Activated gamma-delta T cell treated with anti-CD3 and anti-CD28 coated beads, Interleukin-2, amount 50 U/mL, for 16 hours (primary cell): ENCODE measurements around the gene CNIH1.
"Not testable (repeated sequence)": the region's sequence is repeated elsewhere in the genome, so short reads cannot be mapped to it uniquely, and the experiment has no call there.

Experiments used
- DNase-seq: peaks from one replicate; pipeline ENCODE4 v3.0.0-alpha.2; 2020; ENCODE audit warnings: low read depth

Gene CNIH1

GRCh38 chr14:54467280-54467679 is 26.1 kb upstream of the CNIH1 start:
- no peak for DNase-seq

- DNase-seq = no peak
These were observed 24.5 kb upstream of the CNIH1 start for GRCh38 chr14:54465654-54466053.

- DNase-seq = no peak
These were observed 20.9 kb upstream of the CNIH1 start for GRCh38 chr14:54462048-54462447.

- DNase-seq = no peak
These were observed 17.9 kb upstream of the CNIH1 start for GRCh38 chr14:54459106-54459505.

- DNase-seq = not testable (repeated sequence)
These were observed 17.4 kb upstream of the CNIH1 start for GRCh38 chr14:54458536-54458935.

- no peak for DNase-seq
These were observed 16.4 kb upstream of the CNIH1 start for GRCh38 chr14:54457609-54457996.

- DNase-seq = not testable (repeated sequence)
These were observed 15.8 kb upstream of the CNIH1 start for GRCh38 chr14:54456820-54457608.

DNA sequence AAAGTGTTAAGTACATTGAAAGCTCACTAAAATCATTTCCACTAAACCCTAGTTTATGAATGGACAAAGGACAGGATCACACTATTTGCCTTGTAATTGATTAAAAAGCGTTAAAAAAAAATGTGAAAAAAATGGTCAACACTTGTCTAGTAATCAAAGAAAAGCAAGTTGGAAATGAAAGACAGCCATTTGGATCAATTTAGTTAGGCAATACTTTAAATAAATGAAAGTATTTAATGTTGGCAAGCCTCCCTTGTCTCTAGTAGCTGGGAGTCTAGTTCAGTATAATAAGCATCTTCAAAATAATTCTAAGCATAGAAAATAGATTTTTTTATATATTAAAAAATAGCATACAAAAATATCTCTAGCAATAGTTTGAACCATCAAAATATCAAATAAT is 14.2 kb upstream of the CNIH1 start:
- no peak for DNase-seq

GRCh38 chr14:54453990-54454389 is 12.8 kb upstream of the CNIH1 start:
- DNase-seq = not testable (repeated sequence)

DNA sequence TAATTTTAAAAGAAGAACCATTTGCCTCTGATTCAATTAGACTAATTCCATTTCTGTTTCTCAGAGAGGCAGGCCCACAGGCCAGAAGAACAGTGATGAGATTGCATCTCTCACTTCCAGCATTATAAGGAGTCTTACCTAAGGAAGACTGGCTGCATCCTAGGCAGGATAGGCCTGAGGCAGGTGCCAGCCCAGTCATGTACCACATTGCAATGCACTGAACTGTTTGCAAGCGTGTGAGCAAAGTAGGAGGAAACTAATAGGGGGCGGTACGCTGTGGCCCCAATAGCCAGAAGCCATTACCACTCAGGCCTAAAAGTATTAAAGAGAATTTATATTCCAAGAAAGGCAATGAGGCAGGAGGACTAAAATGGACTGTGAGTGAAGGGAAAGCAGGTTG is 12.1 kb upstream of the CNIH1 start:
- DNase-seq = no peak

DNA sequence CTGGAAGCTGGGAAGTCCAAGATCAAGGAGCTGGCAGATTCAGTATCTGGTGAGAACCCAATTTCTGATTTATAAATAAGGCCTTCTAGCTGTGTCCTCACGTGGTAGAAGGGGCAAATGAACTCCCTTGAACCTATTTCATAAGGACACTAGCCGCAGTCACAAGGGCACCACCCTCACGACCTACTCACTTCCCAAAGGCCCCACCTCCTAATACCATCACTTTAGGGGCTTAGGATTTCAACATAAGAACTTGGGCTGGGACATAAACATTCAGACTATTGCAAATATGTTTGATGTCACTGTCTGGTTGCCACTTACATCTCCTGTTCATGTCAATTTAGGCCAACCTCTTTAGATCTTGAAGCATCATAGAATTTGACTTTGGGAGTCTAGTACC is 10.8 kb upstream of the CNIH1 start:
- DNase-seq = no peak

GRCh38 chr14:54451121-54451601 is 10.0 kb upstream of the CNIH1 start:
- DNase-seq = no peak

- DNase-seq = no peak
These were observed 9.4 kb upstream of the CNIH1 start for GRCh38 chr14:54450535-54450934.

GRCh38 chr14:54447231-54447692 is 6.1 kb upstream of the CNIH1 start:
- DNase-seq = no peak

DNA sequence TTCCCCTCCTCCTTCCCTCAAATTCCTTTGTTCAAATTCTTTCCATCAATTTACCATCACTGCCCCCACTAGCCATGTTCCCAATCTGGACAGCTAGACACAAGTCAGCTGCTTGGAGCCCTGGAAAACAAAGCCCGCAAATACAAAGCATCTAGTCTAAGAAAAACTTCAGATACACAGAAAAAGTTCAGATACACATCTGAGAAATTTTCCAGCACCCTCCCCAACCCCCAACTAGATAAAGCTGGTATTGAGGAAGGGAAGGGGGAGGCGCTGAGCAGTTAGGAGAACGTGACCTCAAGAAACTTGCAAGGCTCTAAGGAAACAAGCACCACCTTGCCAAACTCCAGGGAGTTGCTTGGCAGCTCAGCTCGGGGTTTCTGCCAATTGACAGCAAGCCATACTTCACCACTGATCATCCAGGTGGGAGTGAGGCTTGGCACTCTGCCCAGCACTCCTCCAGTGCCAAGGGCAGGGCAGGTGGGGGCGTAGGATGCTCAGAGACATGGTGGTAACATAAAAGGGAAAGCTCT is 5.1 kb upstream of the CNIH1 start:
- no peak for DNase-seq

DNA sequence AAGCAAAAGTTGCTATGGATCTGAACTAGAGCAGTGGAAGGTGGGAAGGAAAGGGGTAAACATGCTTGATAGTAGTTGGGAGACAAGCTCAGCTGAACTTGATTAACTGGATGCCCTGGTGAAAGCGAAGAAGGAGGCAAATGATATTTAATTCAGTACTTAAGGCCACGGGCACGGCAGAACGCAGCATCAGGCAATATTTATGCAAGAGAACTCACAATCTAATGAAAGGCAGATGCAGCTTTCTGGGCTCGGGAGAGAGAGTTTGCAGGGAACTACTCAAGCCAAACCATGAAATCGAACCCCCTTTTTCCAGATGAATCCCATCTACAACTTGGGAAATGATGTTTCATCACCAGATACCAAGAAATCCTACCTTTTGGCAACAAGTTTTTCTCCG is 3.5 kb upstream of the CNIH1 start:
- DNase-seq = no peak

DNA sequence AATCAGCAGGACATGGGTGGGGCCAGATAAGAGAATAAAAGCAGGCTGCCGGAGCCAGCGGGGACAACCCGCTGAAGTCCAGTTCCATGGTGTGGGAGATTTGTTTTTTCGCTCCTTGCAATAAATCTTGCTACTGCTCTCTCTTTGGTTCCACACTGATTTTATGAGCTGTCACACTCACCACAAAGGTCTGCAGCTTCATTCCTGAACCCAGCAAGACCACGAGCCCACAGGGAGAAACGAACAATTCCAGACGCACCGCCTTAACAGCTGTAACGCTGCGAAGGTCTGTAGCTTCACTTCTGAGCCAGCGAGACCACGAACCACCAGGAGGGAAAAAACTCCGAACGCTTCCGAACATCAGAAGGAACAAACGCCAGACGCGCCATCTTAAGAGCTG is 2.8 kb upstream of the CNIH1 start:
- no peak for DNase-seq

GRCh38 chr14:54442961-54443360 is 1.8 kb upstream of the CNIH1 start:
- DNase-seq = not testable (repeated sequence)

DNA sequence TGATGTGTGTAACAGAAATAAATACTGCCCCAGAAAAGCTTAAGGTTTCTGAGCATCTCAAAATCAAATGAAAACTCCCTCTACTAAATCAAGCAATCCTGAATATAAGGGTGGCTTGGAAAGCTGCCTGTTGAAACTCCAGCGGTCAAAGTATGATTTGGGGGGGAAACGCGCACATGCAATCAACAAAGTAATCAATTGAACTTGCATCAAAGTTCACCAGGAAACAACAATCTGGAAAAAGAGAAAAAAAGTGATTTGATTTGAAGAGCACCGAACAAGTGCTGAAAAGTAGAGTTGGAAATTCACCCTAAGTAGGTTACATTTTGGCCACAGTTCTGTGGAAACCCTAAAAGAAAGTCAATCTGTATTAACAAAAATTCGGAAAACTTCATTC is 700 bp downstream of the CNIH1 start:
- no peak for DNase-seq

DNA sequence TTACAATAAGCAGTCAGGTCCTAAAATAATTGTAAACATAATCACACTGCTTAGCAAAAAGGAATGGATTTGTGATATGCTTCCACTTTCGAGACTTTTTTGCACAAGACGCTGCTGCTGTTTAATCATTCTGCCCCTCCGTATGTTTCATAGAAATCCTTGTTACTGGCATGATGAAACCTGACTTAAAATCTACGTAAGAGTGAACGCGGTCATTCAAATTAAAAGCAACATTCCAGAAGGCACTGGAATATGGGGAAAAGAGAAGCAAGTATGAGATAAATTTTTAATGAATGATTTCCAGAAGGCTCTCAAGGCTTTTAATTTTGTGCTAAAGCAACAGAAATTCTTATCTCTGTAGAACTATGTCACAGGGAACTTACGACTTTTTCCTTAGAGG is 1.1 kb downstream of the CNIH1 start:
- no peak for DNase-seq

DNA sequence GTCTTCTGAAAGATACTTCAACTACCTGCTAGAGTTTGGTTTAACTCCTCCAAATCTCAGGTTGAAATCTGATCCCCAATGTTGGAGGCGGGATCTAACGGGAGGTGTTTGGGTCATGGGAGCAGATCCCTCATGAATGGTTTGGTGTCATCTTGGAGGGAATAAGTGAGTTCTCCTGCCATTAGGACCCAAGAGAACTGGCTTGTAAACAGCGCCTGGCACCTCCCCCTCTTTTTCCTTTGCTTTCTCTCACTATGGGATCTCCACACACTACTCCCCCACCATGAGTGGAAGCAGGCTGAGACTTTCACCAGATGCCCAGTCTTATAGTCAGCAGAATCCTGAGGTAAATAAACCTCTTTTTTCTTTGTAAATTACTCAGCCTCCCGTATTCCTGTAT is 2.5 kb downstream of the CNIH1 start:
- no peak for DNase-seq

GRCh38 chr14:54437954-54438353 is 3.2 kb downstream of the CNIH1 start:
- not testable (repeated sequence) for DNase-seq

DNA sequence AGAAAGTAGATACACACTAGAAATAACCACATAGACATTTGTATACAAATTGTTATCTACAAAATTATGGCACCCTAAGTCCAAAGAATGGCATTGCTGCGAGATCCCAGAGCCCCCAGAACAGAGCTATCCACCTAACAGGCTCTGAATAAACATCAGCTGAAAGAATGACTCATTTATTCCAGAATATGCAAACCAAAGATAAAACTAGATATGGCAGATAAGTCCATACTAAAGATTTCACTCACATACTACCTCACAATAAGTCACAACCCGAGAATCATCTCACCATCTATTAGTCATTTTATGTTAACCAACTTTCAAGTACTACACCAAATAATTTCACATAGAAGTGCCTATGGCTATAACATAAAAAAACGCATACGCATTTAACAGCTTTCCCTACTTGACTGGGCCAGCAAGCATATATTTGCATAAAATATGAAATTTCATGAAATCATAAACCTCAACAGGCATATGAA is 5.6 kb downstream of the CNIH1 start:
- DNase-seq = no peak

- DNase-seq = no peak
These were observed 12.6 kb downstream of the CNIH1 start for GRCh38 chr14:54428527-54428926.
